Activated B cell treated with CpG ODN at 0.5 μM for 24 hours (primary cell): ENCODE results near the gene VAV1. TPM values are rescaled to one million over a fixed set of nuclear protein-coding genes. Genes with fewer than 3 reads are reported as not detected.

Experiments
- ATAC-seq: fragments of 200-7000 bp; cut with Tn5 transposase; one replicate; pipeline ENCODE4 v1.10.0; 2021; ENCODE audit warnings: low read depth, mild to moderate bottlenecking, moderate library complexity
- CTCF ChIA-PET: fragments of 350-600 bp; sonication (Branson Sonifier 250); formaldehyde crosslinking; loops from one replicate; lab custom pipeline; 2021; ENCODE audit warnings: antibody characterized with exemption; lab: Charles Lee
- POLR2A ChIA-PET: fragments of 350-600 bp; sonication (Branson Sonifier 250); formaldehyde crosslinking; loops from one replicate; lab custom pipeline; 2021; ENCODE audit warnings: antibody characterized with exemption; lab: Charles Lee
- DNase-seq: peaks from one replicate; pipeline ENCODE4 v3.0.0; 2022
- H3K27ac Mint-ChIP-seq: one replicate; pipeline ENCODE4 v1.8.0; 2020; ENCODE audit warnings: mixed read lengths
- H3K27me3 Mint-ChIP-seq: one replicate; pipeline ENCODE4 v1.8.0; 2021; ENCODE audit warnings: mixed read lengths
- H3K36me3 Mint-ChIP-seq: one replicate; pipeline ENCODE4 v1.8.0; 2021; ENCODE audit warnings: low read depth, mixed read lengths
- H3K4me1 Mint-ChIP-seq: one replicate; pipeline ENCODE4 v1.8.0; 2021; ENCODE audit warnings: mixed read lengths
- H3K4me3 Mint-ChIP-seq: one replicate; pipeline ENCODE4 v1.8.0; 2020; ENCODE audit warnings: mild to moderate bottlenecking, mixed read lengths
- H3K9me3 Mint-ChIP-seq: one replicate; pipeline ENCODE4 v1.8.0; 2020; ENCODE audit warnings: mixed read lengths
- intact Hi-C: fragments of 100-400 bp; cut with micrococcal nuclease; formaldehyde crosslinking; loops from one replicate; pipeline ENCODE4 v1.15.1; 2024
- total RNA-seq: library from RNA; stranded (reverse); gene quantifications from 2 replicates; pipeline ENCODE4 v1.2.3, GENCODE V29; 2022
- TF ChIP-seq, protein P1 (sequence below): fragments of 200-600 bp; IDR thresholded peaks from one replicate; pipeline ENCODE4 v1.8.0; 2022; ENCODE audit warnings: antibody characterized with exemption, mild to moderate bottlenecking

The VAV1 gene
- total RNA-seq, 1 donor from 2014 or later = 121 TPM

GRCh38 chr19:6779206-6779605 lies 6.7 kb downstream of the VAV1 start:
- H3K4me1 Mint-ChIP-seq = peaks cover 72% of the 10 kb centered on the region
- intact Hi-C loops = no loop called here
- ChIA-PET POLR2A (interaction anchor here (0.6 kb wide), 1 partner anchor 26 kb away, joined by 3 read pairs; no protein-coding TSS in a partner anchor), CTCF (no interaction called here)
- no peaks in the 10 kb centered on the region for H3K9me3 Mint-ChIP-seq
- peaks cover 51% of the 10 kb centered on the region for H3K36me3 Mint-ChIP-seq
- no peaks in the 10 kb centered on the region for H3K27me3 Mint-ChIP-seq
- peak overlapping the region; percentile 53 for H3K27ac Mint-ChIP-seq
- no peak overlapping the region for H3K4me3 Mint-ChIP-seq
- ATAC-seq = no peak
- TF ChIP-seq, protein P1, sequence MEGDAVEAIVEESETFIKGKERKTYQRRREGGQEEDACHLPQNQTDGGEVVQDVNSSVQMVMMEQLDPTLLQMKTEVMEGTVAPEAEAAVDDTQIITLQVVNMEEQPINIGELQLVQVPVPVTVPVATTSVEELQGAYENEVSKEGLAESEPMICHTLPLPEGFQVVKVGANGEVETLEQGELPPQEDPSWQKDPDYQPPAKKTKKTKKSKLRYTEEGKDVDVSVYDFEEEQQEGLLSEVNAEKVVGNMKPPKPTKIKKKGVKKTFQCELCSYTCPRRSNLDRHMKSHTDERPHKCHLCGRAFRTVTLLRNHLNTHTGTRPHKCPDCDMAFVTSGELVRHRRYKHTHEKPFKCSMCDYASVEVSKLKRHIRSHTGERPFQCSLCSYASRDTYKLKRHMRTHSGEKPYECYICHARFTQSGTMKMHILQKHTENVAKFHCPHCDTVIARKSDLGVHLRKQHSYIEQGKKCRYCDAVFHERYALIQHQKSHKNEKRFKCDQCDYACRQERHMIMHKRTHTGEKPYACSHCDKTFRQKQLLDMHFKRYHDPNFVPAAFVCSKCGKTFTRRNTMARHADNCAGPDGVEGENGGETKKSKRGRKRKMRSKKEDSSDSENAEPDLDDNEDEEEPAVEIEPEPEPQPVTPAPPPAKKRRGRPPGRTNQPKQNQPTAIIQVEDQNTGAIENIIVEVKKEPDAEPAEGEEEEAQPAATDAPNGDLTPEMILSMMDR = no peak
- DNase-seq = no peak

DNA sequence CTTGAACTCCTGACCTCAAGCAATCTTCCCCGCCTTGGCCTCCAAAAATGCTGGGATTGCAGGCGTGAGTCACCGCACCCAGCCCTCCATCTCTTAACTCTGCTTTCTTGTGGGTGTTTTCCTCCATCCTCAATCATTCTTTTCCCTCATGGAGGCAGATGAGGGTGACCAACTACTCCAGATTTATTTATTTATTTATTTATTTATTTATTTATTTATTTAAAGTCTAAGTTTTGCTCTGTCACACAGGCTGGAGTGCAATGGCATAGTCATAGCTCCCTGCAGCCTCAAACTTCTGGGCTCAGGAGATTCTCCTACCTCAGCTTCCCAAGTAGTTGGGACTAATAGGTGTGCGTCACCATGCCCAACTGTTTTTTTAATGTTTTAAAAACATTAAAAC lies 14.9 kb downstream of the VAV1 start:
- no peak overlapping the region for H3K27ac Mint-ChIP-seq
- ATAC-seq (no peak), DNase-seq (no peak)
- POLR2A ChIA-PET = no interaction called here
- TF ChIP-seq, protein P1 = no peak
- intact Hi-C loops = no loop called here
- peaks cover 49% of the 10 kb centered on the region for H3K4me1 Mint-ChIP-seq
- H3K27me3 Mint-ChIP-seq = no peaks in the 10 kb centered on the region
- H3K9me3 Mint-ChIP-seq = no peaks in the 10 kb centered on the region
- CTCF ChIA-PET = no interaction called here
- peaks cover 54% of the 10 kb centered on the region for H3K36me3 Mint-ChIP-seq
- no peak overlapping the region for H3K4me3 Mint-ChIP-seq

DNA sequence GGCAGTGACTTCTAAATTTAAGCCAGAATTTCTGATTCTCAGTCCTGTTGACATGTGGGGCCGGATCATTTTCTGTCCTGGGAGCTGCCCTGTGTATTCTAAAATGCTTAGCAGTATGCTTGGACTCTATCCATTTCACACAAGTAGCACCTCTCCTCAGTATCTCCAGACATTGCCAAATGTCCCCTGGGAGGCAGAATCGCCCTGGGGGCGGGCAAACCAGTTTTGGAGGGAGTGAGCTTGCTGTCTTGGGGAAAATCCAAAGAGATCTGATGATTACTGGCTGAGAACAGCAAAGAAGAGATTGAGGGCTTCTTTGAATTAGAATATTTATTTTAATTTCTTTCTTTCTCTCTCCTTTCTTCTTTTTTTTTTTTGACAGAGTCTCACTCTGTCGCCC lies 16.4 kb downstream of the VAV1 start:
- Mint-ChIP-seq H3K36me3 (peaks cover 62% of the 10 kb centered on the region), H3K27ac (peak overlapping the region; percentile 50), H3K9me3 (no peaks in the 10 kb centered on the region), H3K27me3 (no peaks in the 10 kb centered on the region), H3K4me1 (peaks cover 48% of the 10 kb centered on the region), H3K4me3 (no peak overlapping the region)
- intact Hi-C loops = no loop called here
- POLR2A ChIA-PET = interaction anchor here (1.4 to 1.5 kb wide), 2 partner anchors 9 to 15 kb away, joined by 3 read pairs; no protein-coding TSS in a partner anchor
- no peak for DNase-seq
- no peak for ATAC-seq
- CTCF ChIA-PET = no interaction called here
- TF ChIP-seq, protein P1 = no peak

DNA sequence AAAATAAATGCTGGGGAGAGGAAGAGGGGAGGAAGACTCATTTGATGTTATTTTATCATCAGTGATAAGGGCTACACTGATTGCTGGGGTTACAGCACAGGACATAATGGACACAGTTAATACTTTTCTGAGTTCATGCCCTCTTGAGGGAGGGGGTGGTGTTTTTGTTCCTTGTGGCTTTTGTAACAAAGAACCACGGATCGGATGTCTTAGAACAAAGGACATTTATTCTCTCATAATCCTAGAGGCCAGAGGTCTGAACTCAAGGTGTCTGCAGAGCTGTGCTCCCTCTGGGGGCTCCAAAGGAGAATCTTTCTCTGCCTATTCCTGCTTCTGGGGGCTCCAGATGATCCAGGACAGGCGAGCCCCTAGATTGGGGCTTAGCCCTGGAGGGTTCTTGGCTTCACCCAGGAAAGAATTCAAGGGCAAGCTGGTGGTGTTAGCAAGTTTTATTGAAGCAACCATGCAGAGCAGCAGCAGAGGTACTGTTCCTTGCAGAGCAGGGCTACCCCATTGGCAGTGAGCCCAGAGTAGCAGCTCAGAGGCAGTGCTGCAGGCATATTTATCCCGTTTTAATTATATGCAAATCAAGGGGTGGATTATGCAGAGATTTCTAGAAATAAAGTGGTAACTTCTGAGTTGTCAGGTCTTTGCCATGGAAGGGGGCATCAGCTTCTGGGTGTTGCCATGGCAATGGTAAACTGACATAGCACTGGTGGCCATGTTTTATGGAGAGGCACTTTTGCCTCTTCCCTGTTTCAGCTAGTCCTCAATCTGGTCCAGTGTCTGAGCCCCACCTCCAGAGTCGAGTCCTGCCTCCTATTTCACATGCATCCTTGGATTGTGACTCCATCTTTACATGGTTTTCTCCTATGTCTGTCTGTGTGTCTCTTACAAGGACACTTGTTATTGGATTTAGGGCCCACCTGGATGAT lies 18.0 kb downstream of the VAV1 start:
- DNase-seq (no peak), ATAC-seq (no peak)
- POLR2A ChIA-PET = interaction anchor here (1.5 to 2.6 kb wide), 2 partner anchors 11 to 13 kb away, joined by 3 to 10 read pairs; no protein-coding TSS in a partner anchor
- H3K4me1 Mint-ChIP-seq = peaks cover 49% of the 10 kb centered on the region
- H3K27me3 Mint-ChIP-seq = no peaks in the 10 kb centered on the region
- intact Hi-C loops = no loop called here
- TF ChIP-seq, protein P1 = no peak
- peaks cover 64% of the 10 kb centered on the region for H3K36me3 Mint-ChIP-seq
- peak overlapping the region; percentile 50 for H3K27ac Mint-ChIP-seq
- H3K9me3 Mint-ChIP-seq = peaks cover 2% of the 10 kb centered on the region
- CTCF ChIA-PET = no interaction called here
- no peak overlapping the region for H3K4me3 Mint-ChIP-seq

DNA sequence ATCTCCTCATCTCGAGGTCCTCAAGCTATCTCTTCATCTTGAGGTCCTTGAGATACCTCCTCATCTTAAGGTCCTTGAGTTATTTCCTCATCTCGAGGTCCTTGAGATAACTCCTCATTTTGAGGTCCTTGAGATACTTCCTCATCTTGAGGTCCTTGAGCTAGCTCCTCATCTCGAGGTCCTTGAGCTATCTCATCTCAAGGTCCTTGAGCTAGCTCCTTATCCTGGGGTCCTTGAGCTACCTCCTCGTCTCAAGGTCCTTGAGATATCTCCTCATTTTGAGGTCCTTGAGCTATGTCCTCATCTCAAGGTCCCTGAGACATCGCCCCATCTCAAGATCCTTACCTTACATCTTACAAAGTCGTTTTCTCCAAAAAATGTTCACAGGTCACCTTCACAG lies 18.7 kb downstream of the VAV1 start:
- Mint-ChIP-seq H3K4me1 (peaks cover 55% of the 10 kb centered on the region), H3K4me3 (no peak overlapping the region), H3K27me3 (no peaks in the 10 kb centered on the region), H3K9me3 (peaks cover 2% of the 10 kb centered on the region), H3K27ac (peak overlapping the region; percentile 50), H3K36me3 (peaks cover 63% of the 10 kb centered on the region)
- ChIA-PET POLR2A (interaction anchor here (1.0 to 2.6 kb wide), 3 partner anchors 10 to 28 kb away, joined by 3 to 10 read pairs (median 4); no protein-coding TSS in a partner anchor), CTCF (no interaction called here)
- TF ChIP-seq, protein P1 = no peak
- no peak for ATAC-seq
- DNase-seq = no peak
- intact Hi-C loops = no loop called here
